IPS-NIHi7 (cell line): ENCODE measurements around the gene SPARCL1.
"Not testable (repeated sequence)": the region's sequence is repeated elsewhere in the genome, so short reads cannot be mapped to it uniquely, and the experiment has no call there.

Experiments used
- DNase-seq: peaks from one replicate; pipeline ENCODE4 v3.0.0; 2012; ENCODE audit warnings: mixed read lengths; ENCODE audit errors: extremely low spot score

Gene SPARCL1

DNA sequence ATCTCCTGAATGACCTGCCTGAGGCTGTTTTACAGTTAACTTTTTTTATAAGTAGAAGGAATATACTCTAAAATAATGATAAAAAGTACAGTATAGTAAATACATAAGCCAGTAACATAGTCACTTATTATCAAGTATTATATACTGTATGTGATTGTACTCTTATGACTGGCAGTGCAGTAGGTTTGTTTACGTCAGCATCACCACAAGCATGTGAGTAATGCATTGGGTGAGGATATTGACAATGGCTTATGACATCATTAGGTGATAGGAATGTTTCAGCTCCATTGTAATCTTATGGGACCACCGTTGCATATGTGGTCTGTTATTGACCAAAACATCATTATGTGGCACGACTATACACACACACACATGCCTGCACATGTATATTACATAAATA, 86.3 kb downstream of the SPARCL1 start:
- no peak for DNase-seq

DNA sequence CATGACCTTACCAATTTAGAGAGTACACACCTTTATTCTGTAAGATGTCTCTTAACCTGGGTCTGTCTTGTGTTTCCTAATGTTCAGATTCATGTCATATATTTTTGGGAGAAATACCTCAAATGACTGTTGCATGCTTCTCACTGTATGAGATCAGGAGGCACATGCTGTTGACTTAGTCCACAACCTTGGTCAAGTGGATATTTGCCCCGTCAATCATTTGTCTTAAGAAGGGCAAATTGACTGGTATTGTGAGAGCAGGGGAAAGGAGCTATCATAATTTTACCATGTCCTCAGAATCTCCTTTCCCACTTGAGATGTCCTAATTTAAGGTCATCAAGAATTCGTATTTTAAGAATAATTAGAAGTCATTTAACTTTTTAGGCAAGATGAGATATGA, 95.8 kb downstream of the SPARCL1 start:
- DNase-seq: no peak

DNA sequence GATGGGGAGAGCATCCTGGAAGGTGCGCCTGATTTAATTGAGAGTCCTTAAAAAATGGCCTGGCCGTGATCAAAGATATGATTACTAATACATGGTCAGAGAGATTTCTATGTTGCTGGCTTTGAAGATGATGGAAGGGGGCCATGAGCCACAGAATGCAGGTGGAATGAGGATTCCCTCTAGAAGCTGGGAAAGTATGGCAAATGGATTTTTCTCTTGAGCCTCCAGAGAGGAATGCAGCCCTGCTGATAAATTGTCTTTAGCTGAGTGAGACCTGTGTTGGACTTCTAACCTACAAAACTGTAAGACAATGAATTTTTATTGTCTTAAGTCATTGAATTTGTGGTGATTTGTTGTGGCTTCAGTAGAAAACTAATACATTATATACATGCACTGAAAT, 99.1 kb downstream of the SPARCL1 start:
- no peak for DNase-seq

DNA sequence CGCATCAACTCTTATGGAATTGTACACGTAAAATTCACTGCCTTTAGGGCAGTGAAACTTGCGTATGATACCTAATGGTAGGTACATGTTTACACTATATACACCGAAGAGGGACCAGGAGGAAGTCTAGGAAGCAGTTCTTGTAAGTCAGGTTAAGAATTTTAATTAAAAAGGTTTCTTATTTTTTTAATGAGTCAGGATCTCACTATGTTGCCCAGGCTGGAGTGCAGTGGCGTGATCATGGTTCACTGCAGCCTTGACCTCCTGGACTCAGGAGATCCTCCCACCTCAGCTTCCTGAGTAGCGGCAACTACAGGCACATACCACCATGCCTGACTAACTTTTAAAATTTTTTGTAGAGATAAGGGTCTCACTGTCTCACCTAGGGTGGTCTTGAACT, 100.2 kb downstream of the SPARCL1 start:
- DNase-seq: no peak

DNA sequence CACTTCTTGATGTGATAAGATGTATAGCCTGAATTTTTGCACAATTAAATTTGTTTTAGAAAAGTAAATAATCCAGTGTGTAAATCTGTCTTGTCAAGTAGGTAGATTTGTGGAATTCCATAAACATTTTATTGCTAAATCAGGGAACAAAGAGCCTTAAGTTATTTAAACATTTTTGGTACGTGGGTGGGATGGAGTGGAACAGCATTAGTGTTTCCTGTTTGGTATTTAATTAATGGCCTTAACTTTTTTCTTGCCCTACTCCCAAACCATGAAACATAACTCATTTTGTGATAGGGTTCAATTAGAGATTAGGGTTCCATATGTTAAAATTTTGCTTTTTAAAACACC, 101.7 kb downstream of the SPARCL1 start:
- DNase-seq: no peak

DNA sequence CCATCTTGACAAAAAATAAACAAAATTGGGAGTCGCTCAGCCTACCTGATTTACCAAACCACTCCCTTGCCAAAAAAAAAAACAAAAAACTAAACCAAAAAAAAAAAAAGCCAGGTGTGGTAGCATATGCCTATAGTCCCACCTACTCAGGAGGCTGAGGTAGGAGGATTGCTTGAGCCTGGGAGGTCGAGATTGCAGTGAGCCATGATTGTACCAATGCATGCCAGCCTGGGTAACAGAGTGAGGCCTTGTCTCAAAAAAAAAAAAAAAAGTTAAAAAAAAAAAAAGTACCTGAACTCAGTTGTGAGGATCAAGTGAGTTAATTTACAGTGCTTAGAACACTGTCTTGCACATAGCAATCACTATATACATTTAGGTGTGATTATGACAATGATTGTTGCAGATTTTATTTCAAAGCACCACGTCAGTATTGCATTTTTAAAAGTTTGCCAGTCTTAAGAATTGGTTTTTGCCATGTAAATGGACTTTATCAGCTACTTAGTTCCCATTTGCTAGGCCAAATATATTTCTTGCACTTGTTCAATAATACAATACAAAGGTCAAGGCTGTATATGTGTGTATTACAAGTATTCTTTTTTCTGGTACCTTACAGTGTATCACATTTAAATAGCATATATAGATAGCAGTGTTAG, 102.2 kb downstream of the SPARCL1 start:
- DNase-seq: no peak

DNA sequence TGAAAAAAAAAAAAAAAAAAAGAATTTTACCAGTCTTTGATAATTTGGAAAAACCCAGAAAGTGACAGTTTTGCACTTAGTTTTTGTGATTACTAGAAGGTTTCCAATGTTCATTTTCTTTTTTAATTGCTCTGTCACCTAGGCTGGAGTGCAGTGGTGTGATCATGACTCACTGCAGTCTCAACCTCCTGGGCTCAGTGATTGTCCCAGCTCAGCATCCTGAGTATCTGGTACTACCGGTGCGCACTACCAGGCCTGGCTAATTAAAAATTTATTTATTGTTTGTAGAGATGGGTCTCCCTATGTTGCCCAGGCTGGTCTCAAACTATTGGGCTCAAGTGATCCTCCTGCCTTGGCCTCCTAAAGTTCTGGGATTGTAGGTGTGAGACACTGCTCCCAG, 103.5 kb downstream of the SPARCL1 start:
- no peak for DNase-seq

DNA sequence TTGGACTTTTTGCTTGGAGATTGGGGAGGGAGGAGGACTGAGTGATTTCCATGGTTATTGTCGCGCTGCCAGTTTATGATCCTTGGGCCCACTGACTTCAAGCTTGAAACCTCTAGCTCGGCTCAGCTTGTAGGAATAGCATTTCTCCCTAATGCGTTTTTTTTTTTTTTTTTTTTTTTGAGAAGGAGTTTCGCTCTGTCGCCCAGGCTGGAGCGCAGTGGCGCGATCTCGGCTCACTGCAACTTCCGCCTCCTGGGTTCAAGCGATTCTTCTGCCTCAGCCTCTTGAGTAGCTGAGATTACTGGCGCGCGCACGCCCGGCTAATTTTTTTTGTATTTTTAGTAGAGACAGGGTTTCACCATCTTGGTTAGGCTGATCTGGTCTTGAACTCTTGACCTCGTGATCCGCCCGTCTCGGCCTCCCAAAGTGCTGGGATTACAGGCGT, 105.1 kb downstream of the SPARCL1 start:
- DNase-seq: not testable (repeated sequence)
